ENCODE data around the gene MED12. TPM values are rescaled to one million over a fixed set of nuclear protein-coding genes. Genes with fewer than 3 reads are reported as not detected.
"Not testable (repeated sequence)": the region's sequence is repeated elsewhere in the genome, so short reads cannot be mapped to it uniquely, and the experiment has no call there.

The MED12 gene
- total and polyA plus RNA-seq, 4 donors, result 5.0 to 68.4 (median 33.0) TPM

GRCh38 chrX:71174795-71175194 is 56.4 kb downstream of the MED12 start:
- DNase-seq (no peak), ATAC-seq (ENCODE audit: low FRiP score) (no peak)
- Histone ChIP-seq H3K27me3 (ENCODE audit: control insufficient read depth in 1 of 2, insufficient read depth in 2 of 2, low read length in 1 of 2) (no peaks in the 10 kb centered on the region), H3K9me3 (ENCODE audit: control insufficient read depth, low read length) (no peaks in the 10 kb centered on the region), H3K4me1 (ENCODE audit: control insufficient read depth in 1 of 2, insufficient read depth in 2 of 2, low read length in 2 of 2) (no peaks in the 10 kb centered on the region), H3K4me3 (ENCODE audit: low read length in 2 of 2) (no peak overlapping the region), H3K27ac (ENCODE audit: low read depth in 1 of 2, low read length in 2 of 2) (no peak overlapping the region), H3K36me3 (ENCODE audit: control insufficient read depth in 1 of 2, insufficient read depth in 2 of 2, low read length in 1 of 2) (no peaks in the 10 kb centered on the region)
- WGBS, 2 donors, result 85 to 86% methylated on average over 1 of the region's 1 CpG
- intact Hi-C loops (cut with DNase I), result loop anchor here in 1 of 2 donors (5.0 to 10.0 kb wide), 2 partner anchors 202 to 410 kb away; no protein-coding TSS in a partner anchor

GRCh38 chrX:71175531-71175930 is 57.1 kb downstream of the MED12 start:
- H3K36me3 ChIP-seq (ENCODE audit: control insufficient read depth in 1 of 2, insufficient read depth in 2 of 2, low read length in 1 of 2), result no peaks in the 10 kb centered on the region
- H3K27me3 ChIP-seq (ENCODE audit: control insufficient read depth in 1 of 2, insufficient read depth in 2 of 2, low read length in 1 of 2), result no peaks in the 10 kb centered on the region
- H3K4me3 ChIP-seq (ENCODE audit: low read length in 2 of 2), result no peak overlapping the region
- H3K4me1 ChIP-seq (ENCODE audit: control insufficient read depth in 1 of 2, insufficient read depth in 2 of 2, low read length in 2 of 2), result no peaks in the 10 kb centered on the region
- H3K9me3 ChIP-seq (ENCODE audit: control insufficient read depth, low read length), result no peaks in the 10 kb centered on the region
- WGBS, 2 donors, result 77 to 92% methylated on average over 5 of the region's 5 CpGs
- ATAC-seq (ENCODE audit: low FRiP score), result no peak
- DNase-seq, result no peak
- intact Hi-C loops (cut with DNase I), result loop anchor here in 1 of 2 donors (5.0 to 10.0 kb wide), 2 partner anchors 203 to 411 kb away; no protein-coding TSS in a partner anchor
- H3K27ac ChIP-seq (ENCODE audit: low read depth in 1 of 2, low read length in 2 of 2), result no peak overlapping the region

GRCh38 chrX:71177327-71177726 is 58.9 kb downstream of the MED12 start:
- 57 to 71% methylated on average over 3 of the region's 3 CpGs for WGBS, 2 donors
- Histone ChIP-seq H3K9me3 (ENCODE audit: control insufficient read depth, low read length) (no peaks in the 10 kb centered on the region), H3K27me3 (ENCODE audit: control insufficient read depth in 1 of 2, insufficient read depth in 2 of 2, low read length in 1 of 2) (no peaks in the 10 kb centered on the region), H3K27ac (ENCODE audit: low read depth in 1 of 2, low read length in 2 of 2) (no peak overlapping the region), H3K36me3 (ENCODE audit: control insufficient read depth in 1 of 2, insufficient read depth in 2 of 2, low read length in 1 of 2) (no peaks in the 10 kb centered on the region), H3K4me3 (ENCODE audit: low read length in 2 of 2) (no peak overlapping the region), H3K4me1 (ENCODE audit: control insufficient read depth in 1 of 2, insufficient read depth in 2 of 2, low read length in 2 of 2) (no peaks in the 10 kb centered on the region)
- intact Hi-C loops (cut with DNase I), result loop anchor here in 1 of 2 donors (5.0 to 10.0 kb wide), 2 partner anchors 205 to 413 kb away; no protein-coding TSS in a partner anchor
- ATAC-seq (ENCODE audit: low FRiP score), result no peak
- no peak for DNase-seq

GRCh38 chrX:71178908-71179307 is 60.5 kb downstream of the MED12 start:
- Histone ChIP-seq H3K27me3 (ENCODE audit: control insufficient read depth in 1 of 2, insufficient read depth in 2 of 2, low read length in 1 of 2) (no peaks in the 10 kb centered on the region), H3K4me1 (ENCODE audit: control insufficient read depth in 1 of 2, insufficient read depth in 2 of 2, low read length in 2 of 2) (no peaks in the 10 kb centered on the region), H3K4me3 (ENCODE audit: low read length in 2 of 2) (no peak overlapping the region), H3K27ac (ENCODE audit: low read depth in 1 of 2, low read length in 2 of 2) (no peak overlapping the region), H3K9me3 (ENCODE audit: control insufficient read depth, low read length) (no peaks in the 10 kb centered on the region), H3K36me3 (ENCODE audit: control insufficient read depth in 1 of 2, insufficient read depth in 2 of 2, low read length in 1 of 2) (no peaks in the 10 kb centered on the region)
- intact Hi-C loops (cut with DNase I), result loop anchor here in 1 of 2 donors (5.0 to 10.0 kb wide), 2 partner anchors 207 to 414 kb away; no protein-coding TSS in a partner anchor
- ATAC-seq (ENCODE audit: low FRiP score), result no peak
- WGBS, 2 donors, result 1% methylated on average over 4 of the region's 4 CpGs
- no peak for DNase-seq

GRCh38 chrX:71180579-71181265 is 62.3 kb downstream of the MED12 start:
- not testable (repeated sequence) for H3K27me3 ChIP-seq (ENCODE audit: control insufficient read depth in 1 of 2, insufficient read depth in 2 of 2, low read length in 1 of 2); DNase-seq; H3K9me3 ChIP-seq (ENCODE audit: control insufficient read depth, low read length); H3K27ac ChIP-seq (ENCODE audit: low read depth in 1 of 2, low read length in 2 of 2); ATAC-seq (ENCODE audit: low FRiP score); H3K36me3 ChIP-seq (ENCODE audit: control insufficient read depth in 1 of 2, insufficient read depth in 2 of 2, low read length in 1 of 2); H3K4me1 ChIP-seq (ENCODE audit: control insufficient read depth in 1 of 2, insufficient read depth in 2 of 2, low read length in 2 of 2); H3K4me3 ChIP-seq (ENCODE audit: low read length in 2 of 2)
- WGBS, 2 donors, result 82 to 87% methylated on average over 9 of the region's 9 CpGs
- intact Hi-C loops (cut with DNase I), result loop anchor here in 1 of 2 donors (5.0 to 10.0 kb wide), 2 partner anchors 184 to 208 kb away; partner anchors contain the start of gene TAF1

- H3K4me3 ChIP-seq (ENCODE audit: low read length in 2 of 2), result peak overlapping the region; percentile 21 to 69
- H3K36me3 ChIP-seq (ENCODE audit: control insufficient read depth in 1 of 2, insufficient read depth in 2 of 2, low read length in 1 of 2), result no peaks in the 10 kb centered on the region
- no peaks in the 10 kb centered on the region for H3K4me1 ChIP-seq (ENCODE audit: control insufficient read depth in 1 of 2, insufficient read depth in 2 of 2, low read length in 2 of 2)
- intact Hi-C loops (cut with DNase I), result loop anchor here in 1 of 2 donors (5.0 to 10.0 kb wide), 2 partner anchors 183 to 209 kb away; partner anchors contain the start of gene TAF1
- H3K27ac ChIP-seq (ENCODE audit: low read depth in 1 of 2, low read length in 2 of 2), result peak overlapping the region in 1 of 2 donors; percentile 71
- 3 to 37% methylated on average over 10 of the region's 10 CpGs for WGBS, 2 donors
- H3K9me3 ChIP-seq (ENCODE audit: control insufficient read depth, low read length), result no peaks in the 10 kb centered on the region
- ATAC-seq (ENCODE audit: low FRiP score) (no peak), DNase-seq (no peak)
- no peaks in the 10 kb centered on the region for H3K27me3 ChIP-seq (ENCODE audit: control insufficient read depth in 1 of 2, insufficient read depth in 2 of 2, low read length in 1 of 2)
These were observed 63.1 kb downstream of the MED12 start for GRCh38 chrX:71181558-71181909.

GRCh38 chrX:71181910-71182799 is 63.8 kb downstream of the MED12 start:
- H3K27me3 ChIP-seq (ENCODE audit: control insufficient read depth in 1 of 2, insufficient read depth in 2 of 2, low read length in 1 of 2), result no peaks in the 10 kb centered on the region
- no peaks in the 10 kb centered on the region for H3K36me3 ChIP-seq (ENCODE audit: control insufficient read depth in 1 of 2, insufficient read depth in 2 of 2, low read length in 1 of 2)
- peak overlapping the region in 1 of 2 donors; percentile 86 for H3K27ac ChIP-seq (ENCODE audit: low read depth in 1 of 2, low read length in 2 of 2)
- peak overlapping the region; percentile 21 to 69 for H3K4me3 ChIP-seq (ENCODE audit: low read length in 2 of 2)
- intact Hi-C loops (cut with DNase I), result loop anchor here in 1 of 2 donors (5.0 to 10.0 kb wide), 2 partner anchors 183 to 210 kb away; partner anchors contain the start of gene TAF1
- peak; percentile 92 for ATAC-seq (ENCODE audit: low FRiP score)
- no peaks in the 10 kb centered on the region for H3K9me3 ChIP-seq (ENCODE audit: control insufficient read depth, low read length)
- 1 to 28% methylated on average over 42 of the region's 42 CpGs for WGBS, 2 donors
- H3K4me1 ChIP-seq (ENCODE audit: control insufficient read depth in 1 of 2, insufficient read depth in 2 of 2, low read length in 2 of 2), result no peaks in the 10 kb centered on the region
- DNase-seq, result peak; percentile 90

- H3K27ac ChIP-seq (ENCODE audit: low read depth in 1 of 2, low read length in 2 of 2), result no peak overlapping the region
- intact Hi-C loops (cut with DNase I), result loop anchor here in 1 of 2 donors (5.0 to 10.0 kb wide), 2 partner anchors 182 to 211 kb away; partner anchors contain the start of gene TAF1
- 23 to 24% methylated on average over 2 of the region's 2 CpGs for WGBS, 2 donors
These were observed 64.5 kb downstream of the MED12 start for GRCh38 chrX:71182871-71183270.

More at GRCh38 chrX:71182871-71183270, 64.5 kb downstream of the MED12 start:
- no peaks in the 10 kb centered on the region for H3K4me1 ChIP-seq (ENCODE audit: control insufficient read depth in 1 of 2, insufficient read depth in 2 of 2, low read length in 2 of 2)
- H3K27me3 ChIP-seq (ENCODE audit: control insufficient read depth in 1 of 2, insufficient read depth in 2 of 2, low read length in 1 of 2), result no peaks in the 10 kb centered on the region
- DNase-seq, result no peak
- no peak for ATAC-seq (ENCODE audit: low FRiP score)
- peak overlapping the region in 1 of 2 donors; percentile 18 for H3K4me3 ChIP-seq (ENCODE audit: low read length in 2 of 2)
- no peaks in the 10 kb centered on the region for H3K9me3 ChIP-seq (ENCODE audit: control insufficient read depth, low read length)
- H3K36me3 ChIP-seq (ENCODE audit: control insufficient read depth in 1 of 2, insufficient read depth in 2 of 2, low read length in 1 of 2), result no peaks in the 10 kb centered on the region
